ENCODE measurements around the gene OR2D2. TPM values are rescaled to one million over a fixed set of nuclear protein-coding genes. Genes with fewer than 3 reads are reported as not detected.
A peak's percentile ranks its signal among the peaks of the same experiment; 100 is the strongest.

OR2D2 gene
- total and polyA plus RNA-seq, 4 donors = not detected

DNA sequence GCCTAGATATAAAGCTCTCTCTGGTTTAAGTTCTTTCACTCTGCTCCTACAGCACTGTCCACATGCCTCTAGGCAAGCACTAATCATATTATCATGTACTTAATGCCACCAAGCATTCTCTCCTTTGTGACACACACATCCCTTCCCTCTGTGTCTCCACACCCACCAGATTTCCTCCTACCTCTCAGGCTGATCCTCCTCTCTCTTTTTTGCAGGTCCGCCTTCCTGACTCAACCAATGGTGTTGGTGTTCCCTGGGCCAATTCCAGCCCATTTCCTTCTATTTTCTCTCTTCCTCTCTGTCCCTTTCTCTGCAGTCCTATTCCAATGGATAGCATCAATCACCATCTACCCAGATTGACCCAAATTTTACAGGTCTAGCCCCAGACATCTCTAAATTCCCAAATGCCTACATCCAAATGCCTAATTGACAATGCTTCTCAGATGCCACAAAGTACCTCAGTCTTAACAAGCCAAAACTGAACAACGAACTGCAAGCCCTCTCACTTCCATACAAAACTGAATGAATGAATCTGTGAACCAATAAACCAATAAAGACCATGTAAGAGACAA, 33.4 kb upstream of the OR2D2 start:
- Histone ChIP-seq H3K4me3 (ENCODE audit: low read depth in 1 of 3, low read length in 3 of 3) (peak overlapping the region in 2 of 3 donors; percentile 3 to 49), H3K27ac (ENCODE audit: low read depth in 1 of 2, low read length in 2 of 2) (no peak overlapping the region)

More for the DNA sequence above, 33.4 kb upstream of the OR2D2 start:
- H3K9me3 ChIP-seq (ENCODE audit: control insufficient read depth in 4 of 4, low read length in 3 of 4) = peaks cover 0 to 1% (median 0%) of the 10 kb centered on the region in 4 donors
- H3K4me1 ChIP-seq (ENCODE audit: control insufficient read depth in 4 of 4, insufficient read depth in 4 of 4, low read length in 3 of 4) = peaks cover 4 to 9% (median 6%) of the 10 kb centered on the region in 4 donors
- H3K27me3 ChIP-seq (ENCODE audit: control insufficient read depth in 4 of 4, insufficient read depth in 4 of 4, low read length in 3 of 4) = peaks cover 0 to 14% (median 2%) of the 10 kb centered on the region in 4 donors
- WGBS = 64% methylated on average over 2 of the region's 2 CpGs
- no peak for TF ChIP-seq NR2F2 (IDR thresholded peaks at IDR 0.05)
- TF ChIP-seq, protein P1, sequence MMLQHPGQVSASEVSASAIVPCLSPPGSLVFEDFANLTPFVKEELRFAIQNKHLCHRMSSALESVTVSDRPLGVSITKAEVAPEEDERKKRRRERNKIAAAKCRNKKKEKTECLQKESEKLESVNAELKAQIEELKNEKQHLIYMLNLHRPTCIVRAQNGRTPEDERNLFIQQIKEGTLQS (IDR thresholded peaks at IDR 0.05) = no peak
- TF ChIP-seq GABPA (IDR thresholded peaks at IDR 0.05 in 1 of 2, conservative IDR thresholded peaks at IDR 0.05 in 1 of 2) = no peak
- TF ChIP-seq RXRA (IDR thresholded peaks at IDR 0.05) = no peak
- TF ChIP-seq REST (IDR thresholded peaks at IDR 0.05) = no peak
- no peak for TF ChIP-seq CTCF (IDR thresholded peaks at IDR 0.05; ENCODE audit: low read depth, low read length, missing input control)
- no peak for TF ChIP-seq FOXA2 (IDR thresholded peaks at IDR 0.05)
- TF ChIP-seq HNF4A (conservative IDR thresholded peaks at IDR 0.05) = no peak
- TF ChIP-seq, protein P2, sequence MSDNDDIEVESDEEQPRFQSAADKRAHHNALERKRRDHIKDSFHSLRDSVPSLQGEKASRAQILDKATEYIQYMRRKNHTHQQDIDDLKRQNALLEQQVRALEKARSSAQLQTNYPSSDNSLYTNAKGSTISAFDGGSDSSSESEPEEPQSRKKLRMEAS (IDR thresholded peaks at IDR 0.05) = no peak
- no peak for TF ChIP-seq FOXA1 (IDR thresholded peaks at IDR 0.05)
- TF ChIP-seq, protein P3, sequence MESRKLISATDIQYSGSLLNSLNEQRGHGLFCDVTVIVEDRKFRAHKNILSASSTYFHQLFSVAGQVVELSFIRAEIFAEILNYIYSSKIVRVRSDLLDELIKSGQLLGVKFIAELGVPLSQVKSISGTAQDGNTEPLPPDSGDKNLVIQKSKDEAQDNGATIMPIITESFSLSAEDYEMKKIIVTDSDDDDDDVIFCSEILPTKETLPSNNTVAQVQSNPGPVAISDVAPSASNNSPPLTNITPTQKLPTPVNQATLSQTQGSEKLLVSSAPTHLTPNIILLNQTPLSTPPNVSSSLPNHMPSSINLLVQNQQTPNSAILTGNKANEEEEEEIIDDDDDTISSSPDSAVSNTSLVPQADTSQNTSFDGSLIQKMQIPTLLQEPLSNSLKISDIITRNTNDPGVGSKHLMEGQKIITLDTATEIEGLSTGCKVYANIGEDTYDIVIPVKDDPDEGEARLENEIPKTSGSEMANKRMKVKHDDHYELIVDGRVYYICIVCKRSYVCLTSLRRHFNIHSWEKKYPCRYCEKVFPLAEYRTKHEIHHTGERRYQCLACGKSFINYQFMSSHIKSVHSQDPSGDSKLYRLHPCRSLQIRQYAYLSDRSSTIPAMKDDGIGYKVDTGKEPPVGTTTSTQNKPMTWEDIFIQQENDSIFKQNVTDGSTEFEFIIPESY (IDR thresholded peaks at IDR 0.05) = no peak
- no peak for TF ChIP-seq JUND (IDR thresholded peaks at IDR 0.05)
- TF ChIP-seq HNF4G (IDR thresholded peaks at IDR 0.05) = no peak
- no peak for TF ChIP-seq SP1 (IDR thresholded peaks at IDR 0.05)
- TF ChIP-seq EGR1 (IDR thresholded peaks at IDR 0.05; ENCODE audit: low read depth in 2 of 2) = no peak
- DNase-seq (ENCODE audit: low spot score) = no peak
- H3K36me3 ChIP-seq (ENCODE audit: control insufficient read depth in 4 of 4, insufficient read depth in 3 of 4, low read depth in 1 of 4, low read length in 3 of 4) = no peaks in the 10 kb centered on the region
- H3K9ac ChIP-seq (ENCODE audit: low read depth in 1 of 2, low read length in 2 of 2) = no peak overlapping the region

Data from liver (tissue), 9 donors.